ENCODE data around the gene PDCD11.
A peak's percentile ranks its signal among the peaks of the same experiment; 100 is the strongest.

PDCD11 gene

GRCh38 chr10:103452506-103453230, 56.2 kb downstream of the PDCD11 start:
- no peak for TF ChIP-seq CTCF (IDR thresholded peaks at IDR 0.05; ENCODE audit: control insufficient read depth, insufficient read depth, low read depth, low read length, missing control alignments)
- DNase-seq (ENCODE audit: low read depth): no peak
- peak overlapping the region; percentile 96 for H3K4me3 ChIP-seq (ENCODE audit: control insufficient read depth, low read depth, low read length)

- TF ChIP-seq CTCF (IDR thresholded peaks at IDR 0.05; ENCODE audit: control insufficient read depth, insufficient read depth, low read depth, low read length, missing control alignments): no peak
Observed at GRCh38 chr10:103454026-103454425, 57.6 kb downstream of the PDCD11 start.

GRCh38 chr10:103455235-103455634, 58.8 kb downstream of the PDCD11 start:
- TF ChIP-seq CTCF (IDR thresholded peaks at IDR 0.05; ENCODE audit: control insufficient read depth, insufficient read depth, low read depth, low read length, missing control alignments): no peak

More at GRCh38 chr10:103454026-103454425, 57.6 kb downstream of the PDCD11 start:
- DNase-seq (ENCODE audit: low read depth): no peak
- H3K4me3 ChIP-seq (ENCODE audit: control insufficient read depth, low read depth, low read length): no peak overlapping the region

GRCh38 chr10:103456074-103456660, 59.7 kb downstream of the PDCD11 start:
- no peak overlapping the region for H3K4me3 ChIP-seq (ENCODE audit: control insufficient read depth, low read depth, low read length)
- no peak for DNase-seq (ENCODE audit: low read depth)
- no peak for TF ChIP-seq CTCF (IDR thresholded peaks at IDR 0.05; ENCODE audit: control insufficient read depth, insufficient read depth, low read depth, low read length, missing control alignments)

More at GRCh38 chr10:103455235-103455634, 58.8 kb downstream of the PDCD11 start:
- H3K4me3 ChIP-seq (ENCODE audit: control insufficient read depth, low read depth, low read length): no peak overlapping the region
- DNase-seq (ENCODE audit: low read depth): no peak

- H3K4me3 ChIP-seq (ENCODE audit: control insufficient read depth, low read depth, low read length): no peak overlapping the region
- TF ChIP-seq CTCF (IDR thresholded peaks at IDR 0.05; ENCODE audit: control insufficient read depth, insufficient read depth, low read depth, low read length, missing control alignments): no peak
- no peak for DNase-seq (ENCODE audit: low read depth)
Observed at GRCh38 chr10:103457176-103457712, 60.8 kb downstream of the PDCD11 start.

GRCh38 chr10:103457896-103458583, 61.6 kb downstream of the PDCD11 start:
- TF ChIP-seq CTCF (IDR thresholded peaks at IDR 0.05; ENCODE audit: control insufficient read depth, insufficient read depth, low read depth, low read length, missing control alignments): no peak
- DNase-seq (ENCODE audit: low read depth): no peak
- H3K4me3 ChIP-seq (ENCODE audit: control insufficient read depth, low read depth, low read length): no peak overlapping the region

All from AG09309 (cell line).